ENCODE data around the gene PSD2. TPM values are rescaled to one million over a fixed set of nuclear protein-coding genes. Genes with fewer than 3 reads are reported as not detected.

PSD2 gene
- total RNA-seq, 1 experiment from 2014 or later: 0.79 TPM

DNA sequence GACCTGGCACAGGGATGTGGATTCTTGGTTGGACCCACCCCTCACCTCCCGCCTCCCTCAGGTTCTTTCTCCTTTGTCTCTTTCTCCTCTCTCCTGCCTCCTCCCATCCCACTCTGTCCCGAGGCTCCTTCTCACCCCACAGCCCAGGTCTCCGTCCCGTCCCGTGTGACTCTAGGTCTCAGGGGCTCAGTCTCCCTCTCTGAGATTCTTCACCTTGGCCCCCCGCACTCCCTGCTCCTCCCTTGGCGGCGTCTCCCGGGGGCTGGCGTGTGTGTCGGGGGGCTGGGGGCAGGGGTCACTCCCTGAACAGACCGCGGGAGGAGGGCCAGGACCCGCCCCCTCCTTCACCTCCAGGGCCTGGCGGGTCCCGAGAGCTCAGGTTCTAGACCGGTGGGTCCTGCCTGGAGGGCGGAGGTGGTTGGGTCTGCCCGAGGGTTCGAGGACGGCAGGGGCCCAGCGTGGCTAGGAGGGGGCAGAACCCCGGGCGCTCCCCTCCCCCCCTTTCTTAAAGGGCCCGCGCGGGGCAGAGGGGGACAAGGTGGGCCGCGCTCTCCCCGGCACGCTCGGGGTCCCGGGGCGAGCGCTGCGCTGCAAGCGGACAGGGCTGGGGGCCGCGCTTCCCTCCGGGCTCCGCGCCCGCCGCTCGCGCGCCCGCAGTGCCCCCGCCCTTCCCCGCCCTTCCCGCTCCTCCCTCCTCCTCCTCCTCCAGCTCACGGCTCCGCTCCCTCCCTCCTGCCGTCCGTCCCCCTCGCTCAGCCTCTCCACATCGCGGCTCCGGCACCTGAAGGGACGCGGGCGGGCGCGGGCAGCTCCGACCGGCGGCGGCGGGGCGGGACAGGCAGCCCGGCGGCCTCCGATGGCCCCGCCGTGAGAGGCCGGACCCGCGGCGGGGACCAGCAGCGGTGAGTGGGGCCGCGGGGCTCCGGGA, at the start of gene PSD2 (continued):
- TF ChIP-seq, protein P1, sequence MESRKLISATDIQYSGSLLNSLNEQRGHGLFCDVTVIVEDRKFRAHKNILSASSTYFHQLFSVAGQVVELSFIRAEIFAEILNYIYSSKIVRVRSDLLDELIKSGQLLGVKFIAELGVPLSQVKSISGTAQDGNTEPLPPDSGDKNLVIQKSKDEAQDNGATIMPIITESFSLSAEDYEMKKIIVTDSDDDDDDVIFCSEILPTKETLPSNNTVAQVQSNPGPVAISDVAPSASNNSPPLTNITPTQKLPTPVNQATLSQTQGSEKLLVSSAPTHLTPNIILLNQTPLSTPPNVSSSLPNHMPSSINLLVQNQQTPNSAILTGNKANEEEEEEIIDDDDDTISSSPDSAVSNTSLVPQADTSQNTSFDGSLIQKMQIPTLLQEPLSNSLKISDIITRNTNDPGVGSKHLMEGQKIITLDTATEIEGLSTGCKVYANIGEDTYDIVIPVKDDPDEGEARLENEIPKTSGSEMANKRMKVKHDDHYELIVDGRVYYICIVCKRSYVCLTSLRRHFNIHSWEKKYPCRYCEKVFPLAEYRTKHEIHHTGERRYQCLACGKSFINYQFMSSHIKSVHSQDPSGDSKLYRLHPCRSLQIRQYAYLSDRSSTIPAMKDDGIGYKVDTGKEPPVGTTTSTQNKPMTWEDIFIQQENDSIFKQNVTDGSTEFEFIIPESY (IDR thresholded peaks at IDR 0.05; ENCODE audit: extremely low read depth, insufficient replicate concordance, low read length): no peak
- no peak for TF ChIP-seq EGR1 (IDR thresholded peaks at IDR 0.05; ENCODE audit: low read depth)

DNA sequence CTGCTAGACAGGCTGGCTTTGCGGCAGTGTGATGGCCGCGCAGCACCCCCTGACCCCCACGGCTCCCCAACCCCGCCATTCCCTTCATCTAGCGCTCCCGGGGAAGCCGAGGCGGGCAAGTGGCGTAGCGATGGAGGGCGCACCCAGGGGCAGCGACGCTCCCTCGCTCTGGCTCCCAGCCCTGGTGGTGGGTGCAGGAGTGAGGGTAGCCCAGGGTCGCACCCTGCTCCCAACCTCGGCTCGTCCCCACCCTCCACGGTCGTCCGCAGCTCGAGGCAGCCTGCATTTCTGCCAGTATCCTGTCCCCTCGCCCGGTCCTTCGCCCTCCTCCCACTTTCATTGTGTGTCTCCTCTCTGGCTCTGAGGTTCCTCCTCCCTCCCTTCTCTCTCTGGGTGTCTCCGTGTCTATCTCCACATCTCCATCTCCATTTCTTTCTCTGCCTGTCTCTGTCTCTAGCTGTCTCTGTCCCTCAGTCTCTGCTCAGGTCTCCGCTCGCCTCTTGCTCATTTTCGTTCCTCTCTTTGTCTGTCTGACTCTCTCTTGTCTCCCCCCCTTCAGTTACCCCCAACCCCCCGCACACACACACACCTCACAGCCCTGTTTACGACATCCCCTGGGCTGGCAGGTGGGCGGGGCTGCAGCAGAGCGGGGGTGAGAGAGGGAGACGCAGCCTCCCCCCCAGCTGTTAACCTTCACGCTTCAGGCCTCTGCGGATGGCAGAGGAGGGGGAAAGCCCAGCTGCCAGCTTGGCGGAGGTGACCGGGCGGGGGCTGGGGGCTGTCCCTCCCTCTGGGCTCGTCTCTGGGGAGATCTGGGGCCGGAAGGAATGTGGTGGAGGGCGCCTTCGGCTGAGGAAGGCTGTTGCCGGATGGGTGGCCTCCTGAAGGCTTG, 48.7 kb upstream of the PSD2 start:
- H3K9me2 ChIP-seq (ENCODE audit: insufficient read depth): no peaks in the 10 kb centered on the region
- no peaks in the 10 kb centered on the region for H3K27me3 ChIP-seq (ENCODE audit: insufficient read depth, low read length)
- H2AFZ ChIP-seq (ENCODE audit: low read depth, low read length, poor library complexity, severe bottlenecking): no peak overlapping the region
- ChIA-PET CTCF (no interaction called here), POLR2A (no interaction called here), RAD21 (ENCODE audit: low non-redundant PET in 1 of 2, low total read pairs in 2 of 2, uncharacterized antibody in 2 of 2, unreplicated experiment in 2 of 2) (no interaction called here)
- peak overlapping the region; percentile 77 for H3K4me2 ChIP-seq (ENCODE audit: low read length)
- intact Hi-C loops (cut with micrococcal nuclease): no loop called here
- no TSS peak for BruUV-seq (replicated peaks)
- no peaks in the 10 kb centered on the region for H4K20me1 ChIP-seq (ENCODE audit: insufficient read depth)
- ATAC-seq (no peak), DNase-seq (ENCODE audit: low read depth, low spot score) (no peak)
- no peak overlapping the region for H3K27ac ChIP-seq (ENCODE audit: low read depth, low read length)
- H3K4me1 ChIP-seq (ENCODE audit: control insufficient read depth in 1 of 2, insufficient read depth in 2 of 2, low read length in 2 of 2): peaks cover 18 to 27% of the 10 kb centered on the region in 2 experiments
- no peaks in the 10 kb centered on the region for H3K36me3 ChIP-seq (ENCODE audit: control insufficient read depth in 1 of 2, insufficient read depth in 2 of 2, low read length in 2 of 2)
- no peak overlapping the region; a peak in 1 of 4 replicates for H3K4me3 ChIP-seq (replicated peaks in 1 of 2; ENCODE audit: low read depth in 1 of 2, low read length in 2 of 2)
- H3K9ac ChIP-seq (ENCODE audit: low read length): no peak overlapping the region
- TF ChIP-seq ELF1 (IDR thresholded peaks at IDR 0.05; ENCODE audit: borderline replicate concordance, low read depth): no peak
- TF ChIP-seq, protein P2, sequence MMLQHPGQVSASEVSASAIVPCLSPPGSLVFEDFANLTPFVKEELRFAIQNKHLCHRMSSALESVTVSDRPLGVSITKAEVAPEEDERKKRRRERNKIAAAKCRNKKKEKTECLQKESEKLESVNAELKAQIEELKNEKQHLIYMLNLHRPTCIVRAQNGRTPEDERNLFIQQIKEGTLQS (IDR thresholded peaks at IDR 0.05): no peak
- TF ChIP-seq EGR1 (IDR thresholded peaks at IDR 0.05; ENCODE audit: low read depth): no peak
- TF ChIP-seq, protein P3, sequence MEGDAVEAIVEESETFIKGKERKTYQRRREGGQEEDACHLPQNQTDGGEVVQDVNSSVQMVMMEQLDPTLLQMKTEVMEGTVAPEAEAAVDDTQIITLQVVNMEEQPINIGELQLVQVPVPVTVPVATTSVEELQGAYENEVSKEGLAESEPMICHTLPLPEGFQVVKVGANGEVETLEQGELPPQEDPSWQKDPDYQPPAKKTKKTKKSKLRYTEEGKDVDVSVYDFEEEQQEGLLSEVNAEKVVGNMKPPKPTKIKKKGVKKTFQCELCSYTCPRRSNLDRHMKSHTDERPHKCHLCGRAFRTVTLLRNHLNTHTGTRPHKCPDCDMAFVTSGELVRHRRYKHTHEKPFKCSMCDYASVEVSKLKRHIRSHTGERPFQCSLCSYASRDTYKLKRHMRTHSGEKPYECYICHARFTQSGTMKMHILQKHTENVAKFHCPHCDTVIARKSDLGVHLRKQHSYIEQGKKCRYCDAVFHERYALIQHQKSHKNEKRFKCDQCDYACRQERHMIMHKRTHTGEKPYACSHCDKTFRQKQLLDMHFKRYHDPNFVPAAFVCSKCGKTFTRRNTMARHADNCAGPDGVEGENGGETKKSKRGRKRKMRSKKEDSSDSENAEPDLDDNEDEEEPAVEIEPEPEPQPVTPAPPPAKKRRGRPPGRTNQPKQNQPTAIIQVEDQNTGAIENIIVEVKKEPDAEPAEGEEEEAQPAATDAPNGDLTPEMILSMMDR (IDR thresholded peaks at IDR 0.05 in 2 of 3, conservative IDR thresholded peaks at IDR 0.05 in 1 of 3; ENCODE audit: borderline replicate concordance in 1 of 3, insufficient read depth in 1 of 3, low read depth in 2 of 3, low read length in 2 of 3): no peak
- no peak for TF ChIP-seq POLR2A (IDR thresholded peaks at IDR 0.05; ENCODE audit: borderline replicate concordance, extremely low read depth, insufficient read depth, insufficient read length)
- no peak for TF ChIP-seq SIN3A (IDR thresholded peaks at IDR 0.05; ENCODE audit: low read depth)
- TF ChIP-seq EZH2phosphoT487 (IDR thresholded peaks at IDR 0.05; ENCODE audit: borderline replicate concordance): no peak
- TF ChIP-seq CEBPB (IDR thresholded peaks at IDR 0.05; ENCODE audit: low read depth): no peak
- no peak for TF ChIP-seq RAD21 (IDR thresholded peaks at IDR 0.05; ENCODE audit: low read depth)
- TF ChIP-seq, protein P1 (IDR thresholded peaks at IDR 0.05; ENCODE audit: extremely low read depth, insufficient replicate concordance, low read length): no peak
- no peak for TF ChIP-seq SP1 (IDR thresholded peaks at IDR 0.05; ENCODE audit: low read depth)
- H3K79me2 ChIP-seq (ENCODE audit: insufficient read depth, low read length): no peaks in the 10 kb centered on the region
- H3K9me3 ChIP-seq (ENCODE audit: control insufficient read depth in 1 of 2, insufficient read depth in 1 of 2, low read depth in 1 of 2, low read length in 2 of 2): no peaks in the 10 kb centered on the region
